WTC11 (cell line): Measurements from ENCODE around the gene CD209. TPM values are rescaled to one million over a fixed set of nuclear protein-coding genes. Genes with fewer than 3 reads are reported as not detected.
"Not testable (repeated sequence)": the region's sequence is repeated elsewhere in the genome, so short reads cannot be mapped to it uniquely, and the experiment has no call there.

Experiments
- ATAC-seq: fragments of 200-7000 bp; cut with Tn5 transposase; 2 replicates; pipeline ENCODE4 v1.10.0; 2021; ENCODE audit warnings: mild to moderate bottlenecking, moderate library complexity
- CTCF ChIA-PET: fragments of 300-600 bp; sonication (Branson Sonifier 250); formaldehyde crosslinking; loops from one replicate; lab custom pipeline; 2021; ENCODE audit warnings: antibody characterized with exemption; lab: Charles Lee
- POLR2A ChIA-PET: fragments of 350-600 bp; sonication (Branson Sonifier 250); formaldehyde crosslinking; loops from one replicate; lab custom pipeline; 2021; ENCODE audit warnings: antibody characterized with exemption; lab: Charles Lee
- DNase-seq: peaks from one replicate; pipeline ENCODE4 v3.0.0; 2021; ENCODE audit warnings: low spot score
- H3K27ac Mint-ChIP-seq: 2 replicates; pipeline ENCODE4 v1.8.0; 2021; ENCODE audit warnings: mixed read lengths
- H3K27me3 Mint-ChIP-seq: 2 replicates; pipeline ENCODE4 v1.8.0; 2021; ENCODE audit warnings: low read depth, mild to moderate bottlenecking, moderate library complexity, mixed read lengths
- H3K36me3 Mint-ChIP-seq: 2 replicates; pipeline ENCODE4 v1.8.0; 2021; ENCODE audit warnings: mixed read lengths
- H3K4me1 Mint-ChIP-seq: 2 replicates; pipeline ENCODE4 v1.8.0; 2022; ENCODE audit warnings: mixed read lengths
- H3K4me3 Mint-ChIP-seq: 2 replicates; pipeline ENCODE4 v1.8.0; 2021; ENCODE audit warnings: mild to moderate bottlenecking, moderate library complexity, mixed read lengths
- H3K9me3 Mint-ChIP-seq: 2 replicates; pipeline ENCODE4 v1.8.0; 2021; ENCODE audit warnings: mixed read lengths
- GTF2I ChIP-seq: fragments of 250-450 bp; sonication (Bioruptor Pico); conservative IDR thresholded peaks from 2 replicates; pipeline ENCODE4 v1.4.0; 2021; ENCODE audit warnings: mild to moderate bottlenecking
- IRF2 ChIP-seq: sonication (generic); formaldehyde crosslinking; IDR thresholded peaks from 2 replicates; pipeline ENCODE4 v1.8.0; 2022; ENCODE audit warnings: low read depth, missing genetic modification reagents, borderline replicate concordance
- MYBL2 ChIP-seq: sonication (generic); formaldehyde crosslinking; IDR thresholded peaks from 2 replicates; pipeline ENCODE4 v1.8.1; 2023; ENCODE audit warnings: mild to moderate bottlenecking, moderate library complexity, missing genetic modification reagents
- NFATC4 ChIP-seq: fragments of 250-450 bp; sonication (Bioruptor Pico); IDR thresholded peaks from 2 replicates; pipeline ENCODE4 v1.9.0; 2021; ENCODE audit warnings: mild to moderate bottlenecking
- RELA ChIP-seq: sonication (generic); formaldehyde crosslinking; IDR thresholded peaks from 2 replicates; pipeline ENCODE4 v1.8.1; 2022; ENCODE audit warnings: missing genetic modification reagents, mild to moderate bottlenecking, borderline replicate concordance
- RORB ChIP-seq: fragments of 250-450 bp; sonication (Bioruptor Pico); IDR thresholded peaks from 2 replicates; pipeline ENCODE4 v1.9.0; 2021; ENCODE audit warnings: mild to moderate bottlenecking
- SMAD4 ChIP-seq: sonication (generic); formaldehyde crosslinking; IDR thresholded peaks from 2 replicates; pipeline ENCODE4 v1.8.0; 2022; ENCODE audit warnings: mild to moderate bottlenecking, missing genetic modification reagents
- SP1 ChIP-seq: sonication (generic); formaldehyde crosslinking; conservative IDR thresholded peaks from 2 replicates; pipeline ENCODE4 v1.8.1; 2022; ENCODE audit warnings: missing genetic modification reagents
- total RNA-seq: library from RNA; stranded (reverse); gene quantifications from 3 replicates; pipeline ENCODE4 v1.2.3, GENCODE V29; 2021
- TF ChIP-seq, protein P1 (sequence below): sonication (generic); formaldehyde crosslinking; IDR thresholded peaks from 2 replicates; pipeline ENCODE4 v1.8.0; 2023; ENCODE audit warnings: mild to moderate bottlenecking, missing genetic modification reagents
- TF ChIP-seq, protein P2 (sequence below): sonication (generic); formaldehyde crosslinking; IDR thresholded peaks from 2 replicates; pipeline ENCODE4 v1.8.0; 2022; ENCODE audit warnings: mild to moderate bottlenecking, missing genetic modification reagents
- TF ChIP-seq, protein P3 (sequence below): fragments of 250-450 bp; sonication (Bioruptor Pico); IDR thresholded peaks from 2 replicates; pipeline ENCODE4 v1.8.0; 2021; ENCODE audit warnings: mild to moderate bottlenecking
- TF ChIP-seq, protein P4 (sequence below): sonication (generic); formaldehyde crosslinking; IDR thresholded peaks from 2 replicates; pipeline ENCODE4 v1.8.1; 2023; ENCODE audit warnings: mild to moderate bottlenecking, missing genetic modification reagents, borderline replicate concordance
- TF ChIP-seq, protein P5 (sequence below): sonication (generic); formaldehyde crosslinking; conservative IDR thresholded peaks from 2 replicates; pipeline ENCODE4 v1.8.1; 2023; ENCODE audit warnings: mild to moderate bottlenecking, low read depth, missing genetic modification reagents, moderate library complexity

The CD209 gene
- total RNA-seq, 1 experiment from 2014 or later: not detected

DNA sequence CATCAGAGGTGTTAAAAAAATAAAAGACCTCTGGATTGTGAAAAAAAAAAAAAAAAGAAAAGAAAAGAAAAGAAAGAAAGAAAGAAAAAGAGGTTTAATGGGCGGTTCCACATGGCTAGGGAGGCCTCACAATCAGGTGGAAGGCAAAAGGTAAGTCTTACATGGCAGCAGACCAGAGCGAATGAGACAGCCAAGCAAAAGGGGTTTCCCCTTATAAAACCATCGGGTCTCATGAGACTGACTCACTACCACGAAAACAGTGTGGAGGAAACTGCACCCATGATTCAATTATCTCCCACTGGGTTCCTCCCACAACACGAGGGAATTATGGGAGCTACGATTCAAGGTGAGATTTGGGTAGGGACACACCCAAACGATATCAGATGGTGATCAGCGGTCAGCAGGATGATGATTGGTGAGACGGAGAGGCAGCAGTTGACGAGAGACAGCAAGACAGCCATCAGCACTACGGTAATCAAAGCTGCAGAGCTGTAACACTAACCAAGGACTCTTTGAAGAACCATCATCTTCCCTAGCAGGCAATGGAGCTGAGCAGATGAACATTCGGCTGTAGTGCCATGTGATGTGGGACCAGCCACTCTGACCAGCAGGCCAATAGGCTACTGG is 3.9 kb upstream of the CD209 start:
- no peak for DNase-seq
- peaks cover 9% of the 10 kb centered on the region for H3K36me3 Mint-ChIP-seq
- ChIA-PET POLR2A (no interaction called here), CTCF (interaction anchor here (1.3 kb wide), 1 partner anchor 48 kb away, joined by 4 read pairs; no protein-coding TSS in a partner anchor)
- H3K27ac Mint-ChIP-seq: no peak overlapping the region
- H3K4me1 Mint-ChIP-seq: peaks cover 20% of the 10 kb centered on the region
- no peak overlapping the region for H3K4me3 Mint-ChIP-seq
- H3K9me3 Mint-ChIP-seq: peaks cover 52% of the 10 kb centered on the region
- H3K27me3 Mint-ChIP-seq: peaks cover 11% of the 10 kb centered on the region
- TF ChIP-seq RELA (CRISPR knock-in tag) (no peak), RORB (CRISPR knock-in tag) (no peak), SMAD4 (CRISPR knock-in tag) (no peak), IRF2 (no peak), NFATC4 (no peak)
- TF ChIP-seq, protein P1, sequence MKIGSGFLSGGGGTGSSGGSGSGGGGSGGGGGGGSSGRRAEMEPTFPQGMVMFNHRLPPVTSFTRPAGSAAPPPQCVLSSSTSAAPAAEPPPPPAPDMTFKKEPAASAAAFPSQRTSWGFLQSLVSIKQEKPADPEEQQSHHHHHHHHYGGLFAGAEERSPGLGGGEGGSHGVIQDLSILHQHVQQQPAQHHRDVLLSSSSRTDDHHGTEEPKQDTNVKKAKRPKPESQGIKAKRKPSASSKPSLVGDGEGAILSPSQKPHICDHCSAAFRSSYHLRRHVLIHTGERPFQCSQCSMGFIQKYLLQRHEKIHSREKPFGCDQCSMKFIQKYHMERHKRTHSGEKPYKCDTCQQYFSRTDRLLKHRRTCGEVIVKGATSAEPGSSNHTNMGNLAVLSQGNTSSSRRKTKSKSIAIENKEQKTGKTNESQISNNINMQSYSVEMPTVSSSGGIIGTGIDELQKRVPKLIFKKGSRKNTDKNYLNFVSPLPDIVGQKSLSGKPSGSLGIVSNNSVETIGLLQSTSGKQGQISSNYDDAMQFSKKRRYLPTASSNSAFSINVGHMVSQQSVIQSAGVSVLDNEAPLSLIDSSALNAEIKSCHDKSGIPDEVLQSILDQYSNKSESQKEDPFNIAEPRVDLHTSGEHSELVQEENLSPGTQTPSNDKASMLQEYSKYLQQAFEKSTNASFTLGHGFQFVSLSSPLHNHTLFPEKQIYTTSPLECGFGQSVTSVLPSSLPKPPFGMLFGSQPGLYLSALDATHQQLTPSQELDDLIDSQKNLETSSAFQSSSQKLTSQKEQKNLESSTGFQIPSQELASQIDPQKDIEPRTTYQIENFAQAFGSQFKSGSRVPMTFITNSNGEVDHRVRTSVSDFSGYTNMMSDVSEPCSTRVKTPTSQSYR (CRISPR knock-in tag): no peak
- TF ChIP-seq, protein P2, sequence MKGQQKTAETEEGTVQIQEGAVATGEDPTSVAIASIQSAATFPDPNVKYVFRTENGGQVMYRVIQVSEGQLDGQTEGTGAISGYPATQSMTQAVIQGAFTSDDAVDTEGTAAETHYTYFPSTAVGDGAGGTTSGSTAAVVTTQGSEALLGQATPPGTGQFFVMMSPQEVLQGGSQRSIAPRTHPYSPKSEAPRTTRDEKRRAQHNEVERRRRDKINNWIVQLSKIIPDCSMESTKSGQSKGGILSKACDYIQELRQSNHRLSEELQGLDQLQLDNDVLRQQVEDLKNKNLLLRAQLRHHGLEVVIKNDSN (CRISPR knock-in tag): no peak
- TF ChIP-seq, all 79 proteins: peak for 0
- ATAC-seq: no peak

DNA sequence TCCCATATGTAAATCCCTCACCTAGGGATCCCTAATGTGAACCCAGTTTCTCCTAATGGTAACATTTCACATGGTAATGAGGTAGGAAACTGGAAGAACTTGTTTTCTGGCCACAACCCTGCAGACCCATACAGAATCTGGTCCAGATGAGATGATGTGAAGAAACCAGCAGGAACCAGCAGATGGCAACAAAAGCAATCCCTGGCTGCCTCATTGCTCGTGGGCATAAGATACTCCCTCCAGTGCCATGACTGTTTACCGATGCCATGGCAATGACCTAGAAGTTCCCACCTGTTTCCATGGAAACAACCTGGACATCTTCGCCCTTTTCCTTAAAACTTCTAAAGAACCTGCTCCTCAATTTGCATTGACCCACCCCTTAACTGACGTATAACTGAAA is 1.4 kb upstream of the CD209 start:
- DNase-seq: peak; percentile 62
- TF ChIP-seq SP1: 0 out of 2 replicates have a peak, but pooled peaks have one; percentile 35
- TF ChIP-seq, protein P3, sequence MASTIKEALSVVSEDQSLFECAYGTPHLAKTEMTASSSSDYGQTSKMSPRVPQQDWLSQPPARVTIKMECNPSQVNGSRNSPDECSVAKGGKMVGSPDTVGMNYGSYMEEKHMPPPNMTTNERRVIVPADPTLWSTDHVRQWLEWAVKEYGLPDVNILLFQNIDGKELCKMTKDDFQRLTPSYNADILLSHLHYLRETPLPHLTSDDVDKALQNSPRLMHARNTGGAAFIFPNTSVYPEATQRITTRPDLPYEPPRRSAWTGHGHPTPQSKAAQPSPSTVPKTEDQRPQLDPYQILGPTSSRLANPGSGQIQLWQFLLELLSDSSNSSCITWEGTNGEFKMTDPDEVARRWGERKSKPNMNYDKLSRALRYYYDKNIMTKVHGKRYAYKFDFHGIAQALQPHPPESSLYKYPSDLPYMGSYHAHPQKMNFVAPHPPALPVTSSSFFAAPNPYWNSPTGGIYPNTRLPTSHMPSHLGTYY: no peak
- TF ChIP-seq, all 79 proteins: peak for 1
- peaks cover 29% of the 10 kb centered on the region for H3K9me3 Mint-ChIP-seq
- H3K27ac Mint-ChIP-seq: peak overlapping the region; percentile 57; the same call in 1 of the 2 replicates
- ChIA-PET CTCF (interaction anchor here (1.0 to 1.1 kb wide), 4 partner anchors 10 to 180 kb away, joined by 3 to 10 read pairs (median 4); no protein-coding TSS in a partner anchor), POLR2A (no interaction called here)
- peaks cover 6% of the 10 kb centered on the region for H3K36me3 Mint-ChIP-seq
- peak; percentile 99 for ATAC-seq
- peaks cover 20% of the 10 kb centered on the region for H3K4me1 Mint-ChIP-seq
- peaks cover 4% of the 10 kb centered on the region; the same call in 1 of the 2 replicates for H3K27me3 Mint-ChIP-seq
- no peak overlapping the region for H3K4me3 Mint-ChIP-seq

DNA sequence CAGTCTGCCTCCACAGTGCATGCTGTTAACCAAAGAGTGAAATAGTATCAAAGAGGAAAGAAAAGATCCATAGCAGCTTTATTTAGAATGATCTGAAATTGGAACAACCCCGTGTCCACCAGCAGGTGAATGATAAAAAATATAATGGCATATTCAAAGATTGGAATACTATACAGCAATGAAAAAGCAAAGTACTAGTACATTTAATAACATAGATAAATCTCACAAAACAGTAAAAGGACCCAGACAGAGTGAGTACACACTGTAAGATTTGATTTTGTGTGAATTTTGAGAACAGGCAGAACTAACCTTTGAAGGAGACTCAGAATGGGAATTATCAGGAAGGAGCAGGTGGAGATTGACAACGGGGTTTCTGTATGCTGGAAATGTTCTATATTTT is 837 bp upstream of the CD209 start:
- Mint-ChIP-seq H3K27ac (peak overlapping the region; percentile 67), H3K4me1 (peaks cover 20% of the 10 kb centered on the region), H3K36me3 (peaks cover 6% of the 10 kb centered on the region), H3K27me3 (peaks cover 4% of the 10 kb centered on the region; the same call in 1 of the 2 replicates), H3K9me3 (peaks cover 25% of the 10 kb centered on the region), H3K4me3 (no peak overlapping the region)
- CTCF ChIA-PET: interaction anchor here (1.7 kb wide), 1 partner anchor 67 kb away, joined by 7 read pairs; the partner anchor contains the start of gene TRAPPC5
- DNase-seq (no peak), ATAC-seq (no peak)
- TF ChIP-seq MYBL2 (CRISPR knock-in tag) (no peak), GTF2I (CRISPR knock-in tag) (0 out of 2 replicates have a peak, but pooled peaks have one; percentile 50)
- TF ChIP-seq, protein P4, sequence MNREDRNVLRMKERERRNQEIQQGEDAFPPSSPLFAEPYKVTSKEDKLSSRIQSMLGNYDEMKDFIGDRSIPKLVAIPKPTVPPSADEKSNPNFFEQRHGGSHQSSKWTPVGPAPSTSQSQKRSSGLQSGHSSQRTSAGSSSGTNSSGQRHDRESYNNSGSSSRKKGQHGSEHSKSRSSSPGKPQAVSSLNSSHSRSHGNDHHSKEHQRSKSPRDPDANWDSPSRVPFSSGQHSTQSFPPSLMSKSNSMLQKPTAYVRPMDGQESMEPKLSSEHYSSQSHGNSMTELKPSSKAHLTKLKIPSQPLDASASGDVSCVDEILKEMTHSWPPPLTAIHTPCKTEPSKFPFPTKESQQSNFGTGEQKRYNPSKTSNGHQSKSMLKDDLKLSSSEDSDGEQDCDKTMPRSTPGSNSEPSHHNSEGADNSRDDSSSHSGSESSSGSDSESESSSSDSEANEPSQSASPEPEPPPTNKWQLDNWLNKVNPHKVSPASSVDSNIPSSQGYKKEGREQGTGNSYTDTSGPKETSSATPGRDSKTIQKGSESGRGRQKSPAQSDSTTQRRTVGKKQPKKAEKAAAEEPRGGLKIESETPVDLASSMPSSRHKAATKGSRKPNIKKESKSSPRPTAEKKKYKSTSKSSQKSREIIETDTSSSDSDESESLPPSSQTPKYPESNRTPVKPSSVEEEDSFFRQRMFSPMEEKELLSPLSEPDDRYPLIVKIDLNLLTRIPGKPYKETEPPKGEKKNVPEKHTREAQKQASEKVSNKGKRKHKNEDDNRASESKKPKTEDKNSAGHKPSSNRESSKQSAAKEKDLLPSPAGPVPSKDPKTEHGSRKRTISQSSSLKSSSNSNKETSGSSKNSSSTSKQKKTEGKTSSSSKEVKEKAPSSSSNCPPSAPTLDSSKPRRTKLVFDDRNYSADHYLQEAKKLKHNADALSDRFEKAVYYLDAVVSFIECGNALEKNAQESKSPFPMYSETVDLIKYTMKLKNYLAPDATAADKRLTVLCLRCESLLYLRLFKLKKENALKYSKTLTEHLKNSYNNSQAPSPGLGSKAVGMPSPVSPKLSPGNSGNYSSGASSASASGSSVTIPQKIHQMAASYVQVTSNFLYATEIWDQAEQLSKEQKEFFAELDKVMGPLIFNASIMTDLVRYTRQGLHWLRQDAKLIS (CRISPR knock-in tag): no peak
- TF ChIP-seq, protein P5, sequence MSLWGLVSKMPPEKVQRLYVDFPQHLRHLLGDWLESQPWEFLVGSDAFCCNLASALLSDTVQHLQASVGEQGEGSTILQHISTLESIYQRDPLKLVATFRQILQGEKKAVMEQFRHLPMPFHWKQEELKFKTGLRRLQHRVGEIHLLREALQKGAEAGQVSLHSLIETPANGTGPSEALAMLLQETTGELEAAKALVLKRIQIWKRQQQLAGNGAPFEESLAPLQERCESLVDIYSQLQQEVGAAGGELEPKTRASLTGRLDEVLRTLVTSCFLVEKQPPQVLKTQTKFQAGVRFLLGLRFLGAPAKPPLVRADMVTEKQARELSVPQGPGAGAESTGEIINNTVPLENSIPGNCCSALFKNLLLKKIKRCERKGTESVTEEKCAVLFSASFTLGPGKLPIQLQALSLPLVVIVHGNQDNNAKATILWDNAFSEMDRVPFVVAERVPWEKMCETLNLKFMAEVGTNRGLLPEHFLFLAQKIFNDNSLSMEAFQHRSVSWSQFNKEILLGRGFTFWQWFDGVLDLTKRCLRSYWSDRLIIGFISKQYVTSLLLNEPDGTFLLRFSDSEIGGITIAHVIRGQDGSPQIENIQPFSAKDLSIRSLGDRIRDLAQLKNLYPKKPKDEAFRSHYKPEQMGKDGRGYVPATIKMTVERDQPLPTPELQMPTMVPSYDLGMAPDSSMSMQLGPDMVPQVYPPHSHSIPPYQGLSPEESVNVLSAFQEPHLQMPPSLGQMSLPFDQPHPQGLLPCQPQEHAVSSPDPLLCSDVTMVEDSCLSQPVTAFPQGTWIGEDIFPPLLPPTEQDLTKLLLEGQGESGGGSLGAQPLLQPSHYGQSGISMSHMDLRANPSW (CRISPR knock-in tag): no peak
- POLR2A ChIA-PET: no interaction called here

DNA sequence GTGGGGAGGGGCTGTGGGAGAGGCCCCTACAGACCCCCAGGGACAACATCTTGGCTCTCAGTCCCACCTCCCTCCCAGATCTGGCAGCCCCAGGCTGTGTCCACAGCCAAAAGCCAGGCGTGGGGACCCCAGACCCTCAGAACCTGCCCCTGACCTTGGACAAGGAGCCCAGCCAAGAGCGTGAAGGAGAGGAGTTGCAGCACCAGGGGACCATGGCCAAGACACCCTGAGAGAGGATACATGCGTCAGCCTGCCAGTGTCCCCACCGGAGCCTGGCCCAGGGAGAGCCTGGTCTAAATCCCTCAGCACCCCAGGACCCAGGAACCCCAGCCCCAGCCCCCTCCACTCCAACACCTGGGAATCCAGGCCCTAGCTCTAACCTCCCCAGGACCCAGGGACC is 1.0 kb downstream of the CD209 start:
- H3K9me3 Mint-ChIP-seq: peaks cover 18% of the 10 kb centered on the region
- ATAC-seq, H3K36me3 Mint-ChIP-seq, H3K4me3 Mint-ChIP-seq, CTCF ChIA-PET, DNase-seq, H3K27ac Mint-ChIP-seq, POLR2A ChIA-PET, H3K27me3 Mint-ChIP-seq: not testable (repeated sequence)
- peaks cover 20% of the 10 kb centered on the region for H3K4me1 Mint-ChIP-seq
